OCI-LY3 (cell line): Measurements from ENCODE around the gene ZMIZ1.

Experiments used
- H2AFZ ChIP-seq: fragments of 200-600, 300-600 bp; shearing (Covaris generic); 2 replicates; pipeline ENCODE4 v1.6.0; 2014; ENCODE audit warnings: antibody characterized with exemption, low read depth, low read length
- H3K27ac ChIP-seq: fragments of 200-600, 300-600 bp; sonication (generic); 2 replicates; pipeline ENCODE4 v1.5.1; 2014; ENCODE audit warnings: mild to moderate bottlenecking, low read length, moderate library complexity, mixed read lengths
- H3K27me3 ChIP-seq: fragments of 200-600, 300-600 bp; sonication (generic); 2 replicates; pipeline ENCODE4 v1.6.1; 2014; ENCODE audit warnings: low read depth, low read length, mixed read lengths
- H3K36me3 ChIP-seq: fragments of 200-600, 300-600 bp; sonication (generic); replicated peaks from 2 replicates; pipeline ENCODE3; 2014; ENCODE audit warnings: low read depth, low read length, mixed read lengths
- H3K4me1 ChIP-seq: fragments of 300-600, 200-600 bp; sonication (generic); 2 replicates; pipeline ENCODE4 v1.6.1; 2014; ENCODE audit warnings: low read length, mixed read lengths
- H3K4me2 ChIP-seq: fragments of 200-600, 300-600 bp; sonication (generic); 2 replicates; pipeline ENCODE4 v1.6.1; 2014; ENCODE audit warnings: low read length, mixed read lengths
- H3K4me3 ChIP-seq: fragments of 300-600, 200-600 bp; sonication (generic); 2 replicates; pipeline ENCODE4 v1.5.1; 2014; ENCODE audit warnings: antibody characterized with exemption, mild to moderate bottlenecking, low read length, moderate library complexity
- H3K79me2 ChIP-seq: fragments of 300-600, 200-600 bp; shearing (Covaris generic); 2 replicates; pipeline ENCODE4 v1.6.1; 2014; ENCODE audit warnings: mild to moderate bottlenecking, low read length, mixed read lengths
- H3K9ac ChIP-seq: fragments of 300-600, 200-600 bp; shearing (Covaris generic); 2 replicates; pipeline ENCODE4 v1.6.0; 2014; ENCODE audit warnings: mild to moderate bottlenecking, low read length, moderate library complexity
- H3K9me3 ChIP-seq: fragments of 200-600, 300-600 bp; shearing (Covaris generic); 2 replicates; pipeline ENCODE4 v1.6.1; 2014; ENCODE audit warnings: low read length, mixed read lengths; ENCODE audit not compliant: insufficient read depth
- H4K20me1 ChIP-seq: fragments of 200-600, 300-600 bp; sonication (generic); 2 replicates; pipeline ENCODE4 v1.6.1; 2016; ENCODE audit warnings: low read length, mixed read lengths; ENCODE audit not compliant: insufficient read depth
- EZH2phosphoT487 ChIP-seq: fragments of 200-600 bp; shearing (Covaris generic); IDR thresholded peaks from 2 replicates; pipeline ENCODE4 v1.6.1; 2018; ENCODE audit warnings: antibody characterized with exemption, mixed run types, low read depth
- TF ChIP-seq, protein P1 (sequence below): fragments of 200-600, 300-600 bp; sonication (generic); IDR thresholded peaks from 2 replicates; pipeline ENCODE4 v1.5.1; 2014; ENCODE audit warnings: antibody characterized with exemption, low read length, low read depth

The ZMIZ1 gene

DNA sequence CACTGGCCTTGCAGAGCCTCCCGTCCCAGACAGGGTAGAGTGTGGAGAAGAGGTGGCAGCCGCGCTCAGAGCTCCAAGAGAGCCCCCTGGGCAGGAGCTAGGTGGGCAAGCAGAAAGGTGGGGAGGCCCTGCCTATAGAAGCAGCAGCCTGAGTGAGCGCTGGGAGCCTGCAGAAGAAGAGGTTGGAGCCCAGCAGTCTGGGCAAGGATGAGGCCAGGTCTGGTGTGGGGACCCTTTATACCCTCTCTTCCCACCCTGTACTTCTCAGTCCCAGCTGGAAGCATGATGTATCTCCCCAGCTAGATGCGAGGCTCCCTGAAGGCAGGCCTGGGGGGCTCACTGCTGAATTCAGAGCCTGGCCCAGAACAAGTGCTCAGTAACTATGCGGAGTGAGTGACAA, 44.5 kb upstream of the ZMIZ1 start:
- Histone ChIP-seq H2AFZ (no peak overlapping the region), H3K27ac (no peak overlapping the region), H3K4me2 (no peak overlapping the region), H4K20me1 (no peaks in the 10 kb centered on the region), H3K79me2 (no peaks in the 10 kb centered on the region), H3K9ac (no peak overlapping the region), H3K36me3 (no peaks in the 10 kb centered on the region), H3K4me1 (no peaks in the 10 kb centered on the region), H3K27me3 (no peaks in the 10 kb centered on the region), H3K9me3 (no peaks in the 10 kb centered on the region), H3K4me3 (no peak overlapping the region)
- TF ChIP-seq EZH2phosphoT487, result no peak
- TF ChIP-seq, protein P1, sequence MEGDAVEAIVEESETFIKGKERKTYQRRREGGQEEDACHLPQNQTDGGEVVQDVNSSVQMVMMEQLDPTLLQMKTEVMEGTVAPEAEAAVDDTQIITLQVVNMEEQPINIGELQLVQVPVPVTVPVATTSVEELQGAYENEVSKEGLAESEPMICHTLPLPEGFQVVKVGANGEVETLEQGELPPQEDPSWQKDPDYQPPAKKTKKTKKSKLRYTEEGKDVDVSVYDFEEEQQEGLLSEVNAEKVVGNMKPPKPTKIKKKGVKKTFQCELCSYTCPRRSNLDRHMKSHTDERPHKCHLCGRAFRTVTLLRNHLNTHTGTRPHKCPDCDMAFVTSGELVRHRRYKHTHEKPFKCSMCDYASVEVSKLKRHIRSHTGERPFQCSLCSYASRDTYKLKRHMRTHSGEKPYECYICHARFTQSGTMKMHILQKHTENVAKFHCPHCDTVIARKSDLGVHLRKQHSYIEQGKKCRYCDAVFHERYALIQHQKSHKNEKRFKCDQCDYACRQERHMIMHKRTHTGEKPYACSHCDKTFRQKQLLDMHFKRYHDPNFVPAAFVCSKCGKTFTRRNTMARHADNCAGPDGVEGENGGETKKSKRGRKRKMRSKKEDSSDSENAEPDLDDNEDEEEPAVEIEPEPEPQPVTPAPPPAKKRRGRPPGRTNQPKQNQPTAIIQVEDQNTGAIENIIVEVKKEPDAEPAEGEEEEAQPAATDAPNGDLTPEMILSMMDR, result no peak

GRCh38 chr10:79024720-79025198, 44.0 kb upstream of the ZMIZ1 start:
- H3K36me3 ChIP-seq, result no peaks in the 10 kb centered on the region
- no peak overlapping the region for H3K4me2 ChIP-seq
- H3K27ac ChIP-seq, result no peak overlapping the region
- TF ChIP-seq, protein P1, result no peak
- no peak overlapping the region for H3K9ac ChIP-seq
- H2AFZ ChIP-seq, result no peak overlapping the region
- no peaks in the 10 kb centered on the region for H3K4me1 ChIP-seq
- no peaks in the 10 kb centered on the region; the same call in 1 of the 2 replicates for H3K27me3 ChIP-seq
- H3K79me2 ChIP-seq, result no peaks in the 10 kb centered on the region
- no peak overlapping the region for H3K4me3 ChIP-seq
- no peaks in the 10 kb centered on the region for H3K9me3 ChIP-seq
- H4K20me1 ChIP-seq, result no peaks in the 10 kb centered on the region

DNA sequence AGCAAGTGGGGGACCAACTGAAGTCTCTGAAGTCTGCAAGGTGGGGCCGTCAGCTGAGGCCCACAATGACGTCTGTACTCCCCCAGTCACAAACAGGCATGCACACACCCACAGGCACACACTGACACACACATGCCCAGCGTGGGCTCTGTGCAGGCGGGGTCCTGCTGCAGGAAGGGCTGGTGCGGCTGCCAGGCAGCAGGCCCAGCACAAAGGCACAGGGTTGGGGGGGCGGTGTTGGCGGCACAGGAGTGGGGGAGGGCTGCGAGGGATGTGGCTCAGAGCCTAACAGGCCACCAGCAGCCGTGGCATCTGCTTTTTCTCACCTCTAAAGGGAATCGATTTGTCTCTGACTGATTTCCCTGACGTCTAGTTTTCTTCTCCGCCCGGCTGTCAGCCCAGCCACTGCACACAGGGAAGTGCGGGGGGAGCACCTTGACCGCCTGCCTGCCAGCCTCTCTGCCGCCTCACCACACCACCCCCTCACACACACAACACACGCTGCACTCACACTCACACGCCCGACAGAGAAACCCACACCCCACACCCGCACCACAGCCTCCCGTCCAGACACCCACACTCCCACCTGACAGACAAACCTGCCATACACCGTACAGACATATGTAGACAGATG, 43.5 kb upstream of the ZMIZ1 start:
- H3K9me3 ChIP-seq, result no peaks in the 10 kb centered on the region
- H3K4me1 ChIP-seq, result no peaks in the 10 kb centered on the region
- H3K36me3 ChIP-seq, result no peaks in the 10 kb centered on the region
- H3K9ac ChIP-seq, result no peak overlapping the region
- no peak overlapping the region for H3K27ac ChIP-seq
- no peaks in the 10 kb centered on the region; the same call in 1 of the 2 replicates for H3K27me3 ChIP-seq
- H3K79me2 ChIP-seq, result no peaks in the 10 kb centered on the region
- no peak overlapping the region for H2AFZ ChIP-seq
- H4K20me1 ChIP-seq, result no peaks in the 10 kb centered on the region
- no peak overlapping the region for H3K4me2 ChIP-seq
- TF ChIP-seq, protein P1, result no peak
- no peak for TF ChIP-seq EZH2phosphoT487
- H3K4me3 ChIP-seq, result no peak overlapping the region

- H3K27me3 ChIP-seq, result no peaks in the 10 kb centered on the region; the same call in 1 of the 2 replicates
- H3K4me1 ChIP-seq, result no peaks in the 10 kb centered on the region
- H3K4me3 ChIP-seq, result no peak overlapping the region
- H3K79me2 ChIP-seq, result no peaks in the 10 kb centered on the region
- no peak overlapping the region for H3K27ac ChIP-seq
- no peak overlapping the region for H2AFZ ChIP-seq
- H3K4me2 ChIP-seq, result no peak overlapping the region
- H4K20me1 ChIP-seq, result no peaks in the 10 kb centered on the region
- no peaks in the 10 kb centered on the region for H3K9me3 ChIP-seq
- no peak overlapping the region for H3K9ac ChIP-seq
- no peak for TF ChIP-seq EZH2phosphoT487
- TF ChIP-seq, protein P1, result no peak
- no peaks in the 10 kb centered on the region for H3K36me3 ChIP-seq
Observed at GRCh38 chr10:79026341-79026761, 42.4 kb upstream of the ZMIZ1 start.
